ENCODE measurements around the gene AIFM3.

AIFM3 gene

GRCh38 chr22:21009638-21010425 is 42.8 kb downstream of the AIFM3 start:
- no peak for DNase-seq

DNA sequence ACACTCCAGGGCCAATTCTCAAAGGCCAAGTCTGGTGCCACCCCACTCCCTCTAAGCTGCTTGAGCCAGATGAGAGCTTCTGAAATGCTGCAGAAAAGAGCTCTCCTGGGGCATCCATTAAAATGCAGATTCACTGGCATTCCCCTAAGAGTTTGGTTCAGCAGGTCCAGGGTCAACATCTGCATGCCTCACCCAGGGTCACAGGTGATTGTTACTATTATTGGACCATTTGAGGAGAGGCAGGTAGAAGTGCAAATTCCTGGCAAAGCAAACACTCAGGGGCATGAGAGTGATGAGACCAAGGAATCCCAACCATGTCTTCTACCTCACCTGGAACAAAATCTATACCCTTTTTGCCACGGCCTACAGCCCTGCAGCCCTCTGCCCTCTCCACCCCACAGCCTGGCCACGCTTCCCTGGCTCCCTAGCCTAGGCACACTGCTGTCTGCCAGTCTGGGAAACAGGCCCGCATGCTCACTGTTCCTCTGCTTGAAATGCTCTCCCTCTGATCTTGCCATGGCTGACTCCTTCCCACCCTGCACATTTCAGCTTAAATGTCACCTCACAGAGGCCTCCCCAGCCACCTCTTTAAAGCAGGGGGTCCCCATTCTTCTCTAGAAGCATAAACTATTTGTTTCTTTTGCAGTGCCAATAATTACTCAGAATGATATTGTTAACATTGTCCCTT is 43.5 kb downstream of the AIFM3 start:
- no peak for DNase-seq

DNA sequence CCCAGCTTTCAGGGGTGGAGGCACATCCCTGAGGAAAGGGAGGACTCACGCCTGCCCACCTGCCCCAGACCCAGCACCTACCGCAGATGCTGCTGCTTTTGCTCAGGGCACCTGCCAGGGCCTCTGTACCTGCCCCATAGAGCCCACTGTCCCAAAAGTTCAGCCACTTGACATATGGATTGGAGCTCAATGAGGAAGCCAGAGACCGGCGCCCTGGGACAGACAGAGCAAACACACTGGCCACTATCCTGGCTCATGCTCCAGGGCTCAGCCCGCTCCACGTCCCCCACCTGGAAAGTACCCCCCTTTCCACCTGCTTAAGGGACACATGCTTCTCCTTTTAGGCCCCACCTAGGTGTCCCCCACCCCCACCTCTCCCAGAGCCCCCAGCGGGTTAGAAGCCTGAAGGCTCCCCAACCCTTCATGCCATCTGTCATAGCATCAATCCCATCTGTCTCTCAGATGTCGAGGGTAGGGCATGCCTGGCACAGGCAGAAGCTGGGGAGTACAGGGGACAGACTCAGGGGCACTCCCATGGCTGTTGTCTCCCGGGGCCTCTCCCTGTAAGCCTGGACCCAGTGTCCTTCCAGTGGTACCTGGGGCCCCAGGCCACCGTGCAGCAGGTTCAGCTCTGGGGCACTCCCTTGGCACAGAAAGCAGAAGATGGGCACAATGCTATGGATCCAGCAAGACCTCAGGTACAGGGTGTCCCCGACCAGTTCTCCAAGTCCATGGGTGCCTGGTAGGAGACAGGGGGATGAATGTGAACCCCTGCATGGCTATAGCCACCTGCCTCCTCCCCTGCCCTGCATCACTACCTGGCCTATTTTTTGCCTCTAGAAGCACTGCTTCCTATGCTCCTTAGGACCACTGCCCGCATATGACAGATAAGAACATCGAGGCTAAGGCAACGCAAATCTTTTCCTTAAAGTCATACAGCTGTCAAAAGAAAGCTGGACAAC is 45.7 kb downstream of the AIFM3 start:
- DNase-seq, result no peak

- DNase-seq, result no peak
These were observed 46.7 kb downstream of the AIFM3 start for GRCh38 chr22:21013657-21014201.

GRCh38 chr22:21014202-21014725 is 47.2 kb downstream of the AIFM3 start:
- DNase-seq, result peak; percentile 78

GRCh38 chr22:21014726-21015465 is 47.8 kb downstream of the AIFM3 start, which contains the start of gene P2RX6:
Gene P2RX6, plus strand, starts transcription at chr22:21015165. Its CDS starts 10 bp downstream, at chr22:21015175.
- no peak for DNase-seq

GRCh38 chr22:21015466-21016006 is 48.5 kb downstream of the AIFM3 start:
- no peak for DNase-seq

DNA sequence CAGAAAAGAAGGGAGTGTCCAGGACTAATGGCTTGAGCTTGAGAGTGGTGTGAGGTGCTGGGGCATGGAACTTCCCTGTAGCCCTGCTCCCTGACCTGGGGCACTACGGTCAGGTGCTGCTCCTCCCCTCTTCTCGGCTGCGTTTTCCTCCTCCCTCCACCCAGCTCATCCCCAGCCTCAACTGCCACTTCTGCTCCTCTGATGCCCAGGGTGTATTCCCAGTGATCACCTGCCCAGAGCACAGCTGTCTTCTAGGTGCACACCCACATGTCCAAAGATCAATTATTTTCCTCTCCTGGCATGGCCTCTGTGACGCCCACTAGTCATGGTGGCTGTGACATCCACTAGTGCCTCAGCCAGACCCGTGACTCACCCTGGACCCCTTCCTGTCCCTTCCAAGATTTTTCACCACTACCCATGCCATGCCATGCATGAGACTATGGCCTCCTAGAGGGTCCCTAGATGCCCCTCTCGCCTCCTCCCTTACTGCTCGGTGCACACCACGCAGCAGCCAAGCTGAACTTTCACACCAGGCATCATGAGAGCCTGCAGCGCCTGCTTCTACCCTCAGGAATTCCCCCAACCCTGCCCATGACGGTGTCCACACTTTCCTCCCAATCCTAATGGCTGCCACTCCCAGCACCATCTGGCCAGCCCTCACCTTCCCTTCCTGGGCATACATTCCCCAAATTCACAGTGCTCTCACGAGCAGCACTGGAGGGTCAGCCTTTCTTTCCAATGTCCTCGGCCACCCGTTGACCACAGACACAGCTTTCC is 49.8 kb downstream of the AIFM3 start:
- DNase-seq, result no peak

DNA sequence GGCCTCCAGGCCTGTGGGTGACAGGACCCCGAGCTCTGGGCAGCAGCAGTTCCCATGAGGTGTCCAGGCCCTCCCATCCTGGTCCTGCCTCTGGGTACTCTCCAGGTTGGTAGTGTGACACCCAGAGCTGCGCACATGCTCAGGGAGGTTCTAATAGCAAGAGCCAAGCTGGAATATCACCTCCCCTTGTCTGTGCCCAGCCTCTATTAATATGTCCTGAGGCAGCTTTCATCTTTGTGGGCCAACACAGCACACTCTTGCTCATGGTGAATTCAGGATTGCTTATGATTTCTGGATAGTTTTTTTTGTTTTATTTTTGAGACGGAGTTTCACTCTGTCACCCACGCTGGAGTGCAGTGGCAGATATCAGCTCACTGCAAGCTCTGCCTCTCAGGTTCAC is 51.3 kb downstream of the AIFM3 start:
- DNase-seq, result no peak

DNA sequence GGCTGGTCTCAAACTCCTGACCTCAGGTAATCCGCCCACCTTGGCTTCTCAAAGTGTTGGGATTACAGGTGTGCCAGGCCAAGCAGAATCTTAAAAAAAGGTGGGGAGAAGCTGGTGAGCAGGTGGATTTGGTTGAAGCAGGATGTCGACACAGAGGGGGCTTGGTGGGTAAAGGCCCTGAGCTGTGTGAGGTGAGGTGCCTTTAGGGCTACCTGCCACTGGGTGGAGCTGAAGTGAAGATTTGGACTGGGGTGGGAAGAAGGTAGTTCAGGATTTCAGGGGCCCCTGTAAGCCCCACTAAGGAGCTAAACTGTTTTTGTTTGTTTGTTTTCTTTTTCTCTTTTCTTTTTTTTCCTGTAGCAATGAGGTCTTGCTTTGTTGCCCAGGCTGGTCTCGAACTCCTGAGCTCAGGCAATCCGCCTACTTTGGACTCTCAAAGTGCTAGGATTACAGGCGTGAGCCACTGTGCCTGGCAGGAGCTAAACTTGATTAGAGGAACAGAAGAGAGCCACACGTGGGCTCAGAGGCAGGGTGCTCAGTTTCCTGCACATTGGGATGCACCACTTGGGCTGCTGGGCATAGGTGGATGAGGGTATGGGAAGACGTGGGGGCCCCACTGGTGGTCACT is 53.9 kb downstream of the AIFM3 start:
- no peak for DNase-seq

DNA sequence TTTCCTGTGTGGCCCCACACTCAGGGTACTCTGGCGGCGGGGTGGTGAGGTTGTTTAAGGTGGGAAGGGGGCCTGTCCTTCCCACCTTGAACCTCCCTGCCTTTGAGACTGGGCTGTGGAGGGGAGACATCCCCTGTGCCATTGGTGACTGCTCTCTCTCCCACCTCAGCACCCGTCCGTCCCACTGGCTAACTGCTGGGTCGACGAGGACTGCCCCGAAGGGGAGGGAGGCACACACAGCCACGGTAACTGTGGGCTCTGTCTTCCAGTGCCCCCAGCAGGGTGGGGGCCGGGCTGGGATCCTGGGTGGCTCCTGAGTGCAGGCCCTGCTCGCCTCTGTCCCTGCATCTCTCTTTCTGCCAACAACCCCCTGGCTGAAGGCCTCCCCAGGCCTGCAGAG is 55.5 kb downstream of the AIFM3 start:
- DNase-seq, result no peak

- DNase-seq, result no peak
These were observed 56.0 kb downstream of the AIFM3 start for GRCh38 chr22:21022955-21023614.

GRCh38 chr22:21025266-21025665 is 58.2 kb downstream of the AIFM3 start:
- no peak for DNase-seq

- no peak for DNase-seq
These were observed 59.0 kb downstream of the AIFM3 start for GRCh38 chr22:21025763-21026755.

GRCh38 chr22:21026783-21027692 is 60.0 kb downstream of the AIFM3 start:
- DNase-seq, result no peak

- no peak for DNase-seq
These were observed 61.5 kb downstream of the AIFM3 start for GRCh38 chr22:21028277-21029251.

Measured in effector CD4-positive, alpha-beta T cell (primary cell).